Colonic mucosa (tissue), 4 donors: ENCODE measurements around the gene HERC2. TPM values are rescaled to one million over a fixed set of nuclear protein-coding genes. Genes with fewer than 3 reads are reported as not detected.

Source experiments
- DNase-seq: peaks from one replicate; pipeline ENCODE4 v3.0.0-alpha.2; 2020
- H3K27ac ChIP-seq: fragments of 200-600 bp; one replicate; pipeline ENCODE4 v1.8.0; 2021
- H3K27me3 ChIP-seq: fragments of 200-600 bp; one replicate; pipeline ENCODE4 v1.8.0; 2021
- H3K36me3 ChIP-seq: fragments of 200-600 bp; one replicate; pipeline ENCODE4 v1.8.0; 2021
- H3K4me1 ChIP-seq: fragments of 200-600 bp; one replicate; pipeline ENCODE4 v1.8.0; 2021; ENCODE audit warnings: mild to moderate bottlenecking
- H3K4me3 ChIP-seq: fragments of 200-600 bp; one replicate; pipeline ENCODE4 v1.8.0; 2021
- H3K9ac ChIP-seq, 2 donors: one replicate each; pipeline ENCODE4 v1.7.0; 2013; ENCODE audit warnings: control low read depth in 2 of 2, low read depth in 2 of 2, low read length in 2 of 2
- H3K9me3 ChIP-seq: fragments of 200-600 bp; one replicate; pipeline ENCODE4 v1.8.0; 2021
- intact Hi-C: fragments of 100-400 bp; cut with DNase I; formaldehyde crosslinking; loops from one replicate; pipeline ENCODE4 v1.14.1; 2022
- total RNA-seq, 2 donors: library from RNA; stranded (reverse); fragmentation: NEBNext Ultra II Directional in 1 of 2; extraction: Animal tissue kit (Norgen Biotek cat#: 25700) in 1 of 2; gene quantifications; one replicate each; pipeline ENCODE4 v1.2.1, GENCODE V29; 2021
- TF ChIP-seq, protein P1 (sequence below): fragments of 200-600 bp; IDR thresholded peaks from one replicate; pipeline ENCODE4 v1.8.0; 2022; ENCODE audit warnings: antibody characterized with exemption, mild to moderate bottlenecking
- donor health status: healthy.
- donor health status: DM: no; HTN: no; CAD: no.
- donor health status: DM: no; HTN: no; CAD: no.

Gene HERC2
- total RNA-seq, 2 donors from 2014 or later: 50.8 to 71.2 TPM

DNA sequence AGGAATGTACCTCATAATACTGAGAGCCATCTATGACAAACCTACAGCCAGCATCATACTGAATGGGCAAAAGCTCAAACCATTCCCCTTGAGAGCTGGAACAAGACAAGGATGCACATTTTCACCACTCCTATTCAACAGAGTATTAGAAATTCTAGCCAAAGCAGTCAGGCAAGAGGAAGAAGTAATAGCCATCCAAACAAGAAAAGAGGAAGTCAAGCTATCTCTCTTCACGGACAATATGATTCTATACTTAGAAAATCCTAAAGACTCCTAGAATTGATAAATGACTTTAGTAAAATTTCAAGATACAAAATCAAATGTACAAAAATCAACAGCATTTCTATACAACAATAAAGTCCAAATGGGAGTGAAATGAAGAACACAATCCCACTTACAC is 253.0 kb downstream of the HERC2 start:
- no peak overlapping the region for H3K9ac ChIP-seq
- TF ChIP-seq, protein P1, sequence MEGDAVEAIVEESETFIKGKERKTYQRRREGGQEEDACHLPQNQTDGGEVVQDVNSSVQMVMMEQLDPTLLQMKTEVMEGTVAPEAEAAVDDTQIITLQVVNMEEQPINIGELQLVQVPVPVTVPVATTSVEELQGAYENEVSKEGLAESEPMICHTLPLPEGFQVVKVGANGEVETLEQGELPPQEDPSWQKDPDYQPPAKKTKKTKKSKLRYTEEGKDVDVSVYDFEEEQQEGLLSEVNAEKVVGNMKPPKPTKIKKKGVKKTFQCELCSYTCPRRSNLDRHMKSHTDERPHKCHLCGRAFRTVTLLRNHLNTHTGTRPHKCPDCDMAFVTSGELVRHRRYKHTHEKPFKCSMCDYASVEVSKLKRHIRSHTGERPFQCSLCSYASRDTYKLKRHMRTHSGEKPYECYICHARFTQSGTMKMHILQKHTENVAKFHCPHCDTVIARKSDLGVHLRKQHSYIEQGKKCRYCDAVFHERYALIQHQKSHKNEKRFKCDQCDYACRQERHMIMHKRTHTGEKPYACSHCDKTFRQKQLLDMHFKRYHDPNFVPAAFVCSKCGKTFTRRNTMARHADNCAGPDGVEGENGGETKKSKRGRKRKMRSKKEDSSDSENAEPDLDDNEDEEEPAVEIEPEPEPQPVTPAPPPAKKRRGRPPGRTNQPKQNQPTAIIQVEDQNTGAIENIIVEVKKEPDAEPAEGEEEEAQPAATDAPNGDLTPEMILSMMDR: no peak
- no peaks in the 10 kb centered on the region for H3K27me3 ChIP-seq
- no peak for DNase-seq
- no peaks in the 10 kb centered on the region for H3K4me1 ChIP-seq
- intact Hi-C loops: no loop called here
- H3K9me3 ChIP-seq: no peaks in the 10 kb centered on the region
- H3K27ac ChIP-seq: no peak overlapping the region
- no peaks in the 10 kb centered on the region for H3K36me3 ChIP-seq
- H3K4me3 ChIP-seq: no peak overlapping the region

DNA sequence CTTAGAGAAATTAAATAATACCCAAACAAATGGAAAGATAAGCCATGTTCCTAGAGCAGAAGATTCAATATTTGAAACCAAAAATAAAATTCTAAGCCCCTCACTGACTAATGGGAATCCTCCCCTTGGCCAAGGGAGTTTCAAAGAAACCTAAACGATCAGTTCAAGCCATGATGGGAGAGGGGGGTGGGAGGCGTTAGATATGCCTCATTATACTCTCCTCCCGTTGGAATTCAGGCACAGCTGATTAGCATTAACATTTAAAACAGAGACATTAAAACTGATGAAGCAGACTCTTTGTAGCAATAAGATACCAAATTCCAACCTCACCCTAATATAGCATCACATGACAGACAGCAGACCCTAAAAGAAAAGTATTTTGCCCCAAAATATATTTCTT is 255.7 kb downstream of the HERC2 start:
- intact Hi-C loops: no loop called here
- TF ChIP-seq, protein P1: no peak

More for the DNA sequence above, 255.7 kb downstream of the HERC2 start:
- H3K4me1 ChIP-seq: no peaks in the 10 kb centered on the region
- no peaks in the 10 kb centered on the region for H3K9me3 ChIP-seq
- no peak for DNase-seq
- no peaks in the 10 kb centered on the region for H3K27me3 ChIP-seq
- H3K9ac ChIP-seq: no peak overlapping the region
- no peak overlapping the region for H3K27ac ChIP-seq
- no peaks in the 10 kb centered on the region for H3K36me3 ChIP-seq
- no peak overlapping the region for H3K4me3 ChIP-seq

Other genes starting within 250 kb of the HERC2 start
- under 1 TPM; 0.10 to 0.82 TPM for gene OCA2, start 222.9 kb downstream of the HERC2 start, total RNA-seq
- gene GOLGA6L24, start 35.9 kb upstream of the HERC2 start, total RNA-seq: not detected
- gene GOLGA8F, start 56.5 kb upstream of the HERC2 start, total RNA-seq: not detected
- gene GOLGA8G, start 210.8 kb upstream of the HERC2 start, total RNA-seq: not detected
- gene GOLGA6L25, start 231.4 kb upstream of the HERC2 start, total RNA-seq: not detected